NCI-H2196 (cell line): ENCODE results near the gene MUC5B.
A peak's percentile ranks its signal among the peaks of the same experiment; 100 is the strongest.

ENCODE experiments used
- DNase-seq: peaks from one replicate; lab custom pipeline; 2025; ENCODE audit not compliant: unreplicated experiment; lab: John Stamatoyannopoulos, UW

MUC5B gene

GRCh38 chr11:1296287-1296686 lies 73.4 kb downstream of the MUC5B start:
- no peak for DNase-seq

GRCh38 chr11:1297011-1297575 lies 74.2 kb downstream of the MUC5B start:
- DNase-seq, result no peak

- peak; percentile 19 for DNase-seq
Measured at GRCh38 chr11:1297576-1298473, 75.0 kb downstream of the MUC5B start.

GRCh38 chr11:1298695-1299492 lies 76.0 kb downstream of the MUC5B start:
- peak; percentile 86 for DNase-seq

GRCh38 chr11:1299621-1300020 lies 76.8 kb downstream of the MUC5B start:
- DNase-seq, result no peak

- DNase-seq, result no peak
Measured at GRCh38 chr11:1300121-1300520, 77.3 kb downstream of the MUC5B start.

- no peak for DNase-seq
Measured at GRCh38 chr11:1300569-1301187, 77.8 kb downstream of the MUC5B start.

- DNase-seq, result no peak
Measured at GRCh38 chr11:1301220-1302000, 78.5 kb downstream of the MUC5B start.

- no peak for DNase-seq
Measured at GRCh38 chr11:1302041-1302460, 79.2 kb downstream of the MUC5B start.

- DNase-seq, result no peak
Measured at GRCh38 chr11:1302461-1303125, 79.7 kb downstream of the MUC5B start.

- DNase-seq, result no peak
Measured at GRCh38 chr11:1303126-1303821, 80.4 kb downstream of the MUC5B start.

- DNase-seq, result no peak
Measured at GRCh38 chr11:1303973-1304372, 81.1 kb downstream of the MUC5B start.

GRCh38 chr11:1304380-1304779 lies 81.5 kb downstream of the MUC5B start:
- DNase-seq, result no peak

- DNase-seq, result no peak
Measured at GRCh38 chr11:1305063-1305495, 82.2 kb downstream of the MUC5B start.

GRCh38 chr11:1305501-1306056 lies 82.7 kb downstream of the MUC5B start:
- DNase-seq, result no peak

- no peak for DNase-seq
Measured at GRCh38 chr11:1306186-1307162, 83.6 kb downstream of the MUC5B start.

GRCh38 chr11:1307163-1307870 lies 84.5 kb downstream of the MUC5B start:
- no peak for DNase-seq
